Measurements from ENCODE around the gene DNAAF5.
"Not testable (repeated sequence)": the region's sequence is repeated elsewhere in the genome, so short reads cannot be mapped to it uniquely, and the experiment has no call there.

Gene DNAAF5

DNA sequence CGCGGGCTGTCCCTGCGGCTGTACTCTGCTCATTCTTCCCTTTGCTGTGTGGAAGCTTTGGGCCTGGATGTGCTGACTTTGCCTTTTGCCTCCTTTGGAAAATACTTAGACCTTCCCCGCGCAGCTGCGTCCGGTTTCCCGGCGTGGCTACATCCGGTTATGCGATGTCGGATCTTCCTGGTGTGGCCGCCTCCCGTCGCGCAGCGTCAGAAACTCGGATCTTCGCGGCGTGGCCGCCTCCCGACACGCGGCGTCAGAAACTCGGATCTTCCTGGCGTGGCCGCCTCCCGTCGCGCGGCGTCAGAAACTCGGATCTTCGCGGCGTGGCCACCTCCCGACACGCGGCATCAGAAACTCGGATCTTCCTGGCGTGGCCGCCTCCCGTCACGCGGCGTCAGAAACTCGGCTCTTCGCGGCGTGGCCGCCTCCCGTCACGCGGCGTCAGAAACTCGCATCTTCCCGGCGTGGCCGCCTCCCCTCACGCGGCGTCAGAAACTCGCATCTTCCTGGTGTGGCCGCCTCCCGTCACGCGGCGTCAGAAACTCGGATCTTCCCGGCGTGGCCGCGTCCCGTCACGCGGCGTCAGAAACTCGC is 55.5 kb downstream of the DNAAF5 start:
- DNase-seq (ENCODE audit: low read depth in 2 of 2) = no peak

DNA sequence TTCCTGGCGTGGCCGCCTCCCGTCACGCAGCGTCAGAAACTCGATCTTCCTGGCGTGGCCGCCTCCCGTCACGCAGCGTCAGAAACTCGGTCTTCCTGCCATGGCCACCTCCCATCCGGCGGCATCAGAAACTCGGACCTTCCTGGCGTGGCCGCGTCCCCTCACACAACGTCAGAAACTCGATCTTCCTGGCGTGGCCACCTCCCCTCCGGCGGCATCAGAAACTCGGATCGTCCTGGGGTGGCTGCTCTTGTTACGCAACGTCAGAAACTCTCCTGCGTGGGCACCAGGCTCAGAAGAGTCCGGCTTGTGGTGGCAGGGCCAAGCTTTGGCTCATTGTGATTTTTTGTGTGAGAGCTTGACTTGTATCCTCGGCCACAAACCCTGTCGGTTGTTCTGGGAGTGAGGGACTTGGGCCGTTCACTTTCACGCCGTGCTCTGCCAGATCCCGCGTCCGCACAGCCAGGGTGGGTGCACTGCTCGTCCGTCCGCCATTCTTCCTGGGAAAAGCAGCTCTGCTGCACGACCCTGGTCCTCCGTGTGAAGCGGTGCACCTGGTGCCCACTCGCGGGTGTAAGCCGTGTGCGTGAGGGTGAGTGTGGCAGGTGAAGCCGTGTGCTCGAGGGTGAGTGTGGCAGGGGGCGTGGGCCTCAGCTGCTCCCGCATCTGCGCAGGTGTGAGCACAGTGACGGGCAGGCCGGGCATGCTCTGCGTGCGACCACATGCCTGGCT is 56.4 kb downstream of the DNAAF5 start:
- no peak for DNase-seq (ENCODE audit: low read depth in 2 of 2)

DNA sequence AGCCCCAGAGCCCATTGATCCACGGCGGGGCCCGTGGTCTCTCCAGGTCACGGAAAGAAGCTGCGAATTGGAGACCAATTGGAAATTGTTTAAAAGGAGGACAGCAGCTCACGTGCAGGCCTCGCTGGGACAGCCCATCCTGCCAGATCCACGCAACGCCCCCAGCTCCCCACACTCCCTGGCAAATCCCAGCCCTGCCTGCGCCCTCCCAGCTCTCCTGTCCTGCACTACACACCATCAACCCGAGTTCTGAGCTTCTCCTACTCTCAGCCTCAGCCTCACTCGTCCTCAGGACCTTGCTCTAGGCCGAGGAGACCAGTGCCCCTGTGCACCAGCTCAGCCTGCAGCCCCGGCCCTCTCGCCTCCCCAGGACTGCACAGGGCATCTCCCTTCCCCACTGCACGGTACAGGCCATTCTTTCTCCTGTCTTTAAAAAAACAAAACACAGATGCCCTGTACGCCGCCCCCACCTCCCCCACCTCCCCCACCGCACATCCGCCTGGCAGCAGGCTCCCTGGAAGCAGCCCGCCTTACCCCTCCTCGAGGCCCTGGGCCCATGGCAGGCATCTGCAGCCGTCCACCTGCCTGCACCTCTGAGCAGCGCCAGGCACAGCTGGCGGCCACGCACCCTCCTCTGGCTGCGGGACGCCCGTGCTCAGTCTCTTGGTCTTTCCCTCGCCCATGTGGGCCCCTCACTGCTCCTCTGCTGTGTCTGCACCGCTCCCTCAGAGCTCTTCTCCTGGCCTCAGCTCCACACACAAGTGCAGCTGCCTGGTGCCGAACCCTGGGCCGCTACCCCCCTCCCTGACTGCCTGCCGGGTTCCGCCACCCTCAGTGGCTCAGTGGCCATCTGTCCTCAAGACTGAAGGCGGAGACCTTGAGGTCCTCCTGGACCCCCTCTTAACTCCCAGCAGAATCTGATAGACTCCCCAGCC is 57.3 kb downstream of the DNAAF5 start:
- no peak for DNase-seq (ENCODE audit: low read depth in 2 of 2)

DNA sequence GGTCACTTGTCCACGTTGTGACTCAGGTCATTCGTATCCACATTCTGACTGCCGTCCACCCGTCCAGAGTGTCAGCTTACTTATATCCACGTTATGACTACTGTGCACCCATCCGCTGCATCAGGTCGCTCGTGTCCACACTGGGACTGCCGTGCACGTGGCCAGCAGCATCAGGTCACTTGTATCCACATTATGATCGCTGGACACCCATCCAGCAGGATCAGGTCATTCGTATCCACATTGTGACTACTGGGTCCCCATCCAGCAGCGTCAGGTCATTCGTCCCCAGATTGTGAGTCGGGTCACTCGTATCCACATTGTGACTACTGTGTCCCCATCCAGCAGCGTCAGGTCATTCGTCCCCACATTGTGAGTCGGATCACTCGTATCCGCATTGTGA is 58.5 kb downstream of the DNAAF5 start:
- DNase-seq (ENCODE audit: low read depth in 2 of 2) = no peak

DNA sequence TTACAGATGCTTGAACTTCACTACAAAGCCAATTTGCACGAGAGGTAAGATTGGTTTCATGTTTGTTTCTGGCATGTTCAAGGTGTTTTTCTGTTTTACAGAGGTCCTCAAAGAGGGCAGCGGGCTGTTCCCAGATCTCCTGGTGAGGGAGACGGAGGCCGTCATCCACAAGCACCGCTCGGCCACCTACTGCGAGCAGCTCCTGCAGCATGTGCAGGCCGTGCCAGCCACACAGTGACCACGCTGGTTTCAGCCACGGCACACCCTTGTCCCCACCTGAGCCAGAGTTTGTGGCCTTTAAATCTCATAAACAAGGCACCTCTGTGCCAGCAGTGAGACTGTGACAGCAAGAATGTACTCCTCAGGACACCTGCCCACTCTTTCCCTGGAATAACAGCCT is 58.9 kb downstream of the DNAAF5 start:
- no peak for DNase-seq (ENCODE audit: low read depth in 2 of 2)

DNA sequence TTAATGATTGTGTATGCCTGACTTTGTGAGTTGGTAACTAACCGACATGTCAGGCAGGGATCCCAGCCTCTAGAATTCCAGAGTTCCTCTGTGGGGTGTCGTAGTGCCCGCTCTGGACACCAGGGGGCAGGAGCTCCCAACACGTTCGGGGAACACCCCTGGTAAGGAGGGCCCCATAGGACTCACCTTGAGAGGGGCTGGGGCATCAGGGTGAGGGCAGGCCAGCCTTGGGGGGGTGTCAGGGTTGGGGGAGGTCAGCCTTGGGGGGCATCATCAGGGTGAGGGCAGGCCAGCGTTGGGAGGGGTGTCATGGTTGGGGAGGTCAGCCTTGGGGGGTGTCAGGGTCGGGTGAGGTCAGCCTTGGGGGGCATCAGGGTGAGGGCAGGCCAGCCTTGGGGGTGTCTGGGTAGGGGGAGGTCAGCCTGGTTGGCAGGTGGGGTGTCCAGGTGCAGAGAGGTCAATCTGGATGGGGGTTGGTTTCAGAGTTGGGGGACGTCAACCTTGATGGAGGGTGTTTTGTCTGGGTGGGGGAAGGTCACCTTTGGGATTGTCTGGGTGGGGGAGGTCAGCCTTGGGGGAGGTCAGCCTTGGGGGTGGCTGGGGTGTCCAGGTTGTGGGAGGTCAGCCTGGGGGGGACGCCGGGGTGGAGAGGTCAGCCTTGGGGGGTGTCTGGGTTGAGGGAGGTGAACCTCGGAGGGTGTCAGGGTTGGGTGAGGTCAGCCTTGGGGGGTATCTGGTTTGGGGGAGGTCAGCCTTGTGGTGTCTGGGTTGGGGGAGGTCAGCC is 60.2 kb downstream of the DNAAF5 start:
- DNase-seq (ENCODE audit: low read depth in 2 of 2) = peak; percentile 27 to 42

DNA sequence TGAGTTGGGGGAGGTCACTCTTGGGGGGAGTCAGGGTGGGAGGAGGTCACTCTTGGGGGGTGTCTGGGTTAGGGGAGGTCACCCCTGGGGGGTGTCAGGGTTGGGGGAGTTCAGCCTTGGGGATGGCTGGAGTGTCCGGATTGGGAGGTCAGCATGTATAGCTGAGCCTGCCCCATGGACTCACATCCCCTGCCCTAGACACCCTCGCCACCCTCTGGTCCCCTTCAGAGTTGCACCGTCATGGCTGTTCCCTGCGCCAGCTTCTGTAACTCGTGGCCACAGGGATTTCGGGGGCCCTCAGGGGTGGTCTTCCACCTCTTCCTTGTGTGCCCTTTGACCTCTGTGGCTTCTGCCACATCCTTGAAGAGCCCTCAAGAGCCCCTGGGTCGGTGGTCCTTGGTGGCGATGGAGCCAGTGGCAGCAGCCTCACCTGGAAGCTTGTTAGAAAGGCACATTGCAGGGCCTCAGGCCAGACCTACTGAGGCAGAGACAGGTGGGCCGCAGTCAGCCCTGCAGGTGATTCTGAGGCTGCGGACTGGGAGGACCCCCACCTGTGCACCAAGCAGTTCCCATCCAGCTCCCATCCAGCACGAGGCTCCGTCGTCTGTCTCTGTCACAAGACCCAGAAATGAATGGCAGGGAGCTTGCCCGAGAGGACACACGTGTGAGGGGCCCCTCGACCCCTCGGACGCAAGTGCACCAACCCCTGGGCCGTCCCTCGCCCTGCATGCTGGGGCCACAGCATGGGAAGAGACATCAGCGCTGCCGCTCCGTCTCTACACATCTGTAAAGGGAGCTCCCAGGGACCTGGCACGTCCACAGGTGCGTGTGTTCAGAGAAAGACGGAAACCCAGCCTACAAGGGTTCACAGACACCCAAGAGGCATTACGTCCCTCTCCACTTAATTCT is 61.1 kb downstream of the DNAAF5 start:
- DNase-seq (ENCODE audit: low read depth in 2 of 2) = no peak

DNA sequence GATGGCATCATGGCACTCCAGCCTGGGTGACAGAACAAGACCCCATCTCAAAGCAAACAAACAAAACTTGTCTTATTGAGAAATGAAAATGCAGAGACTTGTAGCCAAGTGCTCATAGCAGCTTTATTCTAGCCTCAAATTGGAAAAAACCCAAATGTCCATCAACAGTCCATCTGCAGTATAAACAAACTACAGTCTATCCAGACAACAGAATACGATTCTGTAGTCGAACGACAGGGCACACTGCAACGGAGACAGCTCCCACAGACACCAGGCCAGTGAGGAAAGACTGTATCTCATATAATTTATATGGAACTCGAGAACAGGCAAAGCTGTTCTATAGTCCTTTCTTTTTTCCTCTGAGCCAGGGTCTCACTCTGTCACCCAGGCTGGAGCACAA is 65.0 kb downstream of the DNAAF5 start:
- no peak for DNase-seq (ENCODE audit: low read depth in 2 of 2)

DNA sequence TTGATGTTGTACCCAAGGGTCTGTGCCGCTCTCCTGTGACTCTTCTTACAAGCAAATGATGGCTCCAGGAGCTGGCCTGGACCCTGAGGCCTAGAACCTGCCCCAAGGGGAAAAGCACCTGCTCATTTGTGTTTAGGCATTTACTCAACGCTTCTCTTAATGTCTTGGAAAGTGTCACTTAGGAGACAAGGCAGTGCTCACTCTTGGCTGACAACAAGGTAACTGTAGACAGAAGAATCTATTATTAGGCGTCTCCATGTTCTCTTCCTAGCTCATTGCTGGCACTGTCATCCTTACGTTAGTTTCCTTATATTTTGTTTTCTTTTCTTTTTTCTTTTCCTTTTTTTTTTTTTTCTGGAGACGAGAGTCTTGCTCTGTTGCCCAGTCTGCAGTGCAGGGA is 67.7 kb downstream of the DNAAF5 start:
- DNase-seq (ENCODE audit: low read depth in 2 of 2) = no peak

DNA sequence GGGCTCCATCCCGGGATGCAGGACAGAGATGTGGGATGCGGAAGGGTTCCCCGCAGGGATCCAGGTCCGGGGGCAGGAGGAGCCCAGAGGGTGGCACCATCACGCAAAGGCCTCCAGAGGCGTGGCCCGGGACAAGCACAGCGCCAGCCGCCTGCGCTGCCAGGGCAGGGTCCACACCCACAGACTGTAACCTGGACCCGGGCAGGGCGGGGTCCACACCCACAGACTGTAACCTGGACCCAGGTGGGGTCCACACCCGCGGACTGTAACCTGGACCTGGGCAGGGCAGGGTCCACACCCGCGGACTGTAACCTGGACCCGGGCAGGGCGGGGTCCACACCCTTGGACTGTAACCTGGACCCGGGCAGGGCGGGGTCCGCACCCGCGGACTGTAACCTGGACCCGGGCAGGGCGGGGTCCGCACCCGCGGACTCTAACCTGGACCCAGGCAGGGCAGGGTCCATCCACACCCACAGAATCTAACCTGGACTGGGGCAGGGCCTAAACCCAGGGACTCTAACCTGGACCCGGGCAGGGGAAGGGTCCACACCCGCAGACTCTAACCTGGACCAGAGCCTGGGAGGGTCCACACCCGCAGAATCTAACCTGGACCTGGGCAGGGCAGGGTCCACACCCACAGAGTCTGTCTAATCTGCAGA is 68.3 kb downstream of the DNAAF5 start:
- DNase-seq (ENCODE audit: low read depth in 2 of 2) = no peak

DNA sequence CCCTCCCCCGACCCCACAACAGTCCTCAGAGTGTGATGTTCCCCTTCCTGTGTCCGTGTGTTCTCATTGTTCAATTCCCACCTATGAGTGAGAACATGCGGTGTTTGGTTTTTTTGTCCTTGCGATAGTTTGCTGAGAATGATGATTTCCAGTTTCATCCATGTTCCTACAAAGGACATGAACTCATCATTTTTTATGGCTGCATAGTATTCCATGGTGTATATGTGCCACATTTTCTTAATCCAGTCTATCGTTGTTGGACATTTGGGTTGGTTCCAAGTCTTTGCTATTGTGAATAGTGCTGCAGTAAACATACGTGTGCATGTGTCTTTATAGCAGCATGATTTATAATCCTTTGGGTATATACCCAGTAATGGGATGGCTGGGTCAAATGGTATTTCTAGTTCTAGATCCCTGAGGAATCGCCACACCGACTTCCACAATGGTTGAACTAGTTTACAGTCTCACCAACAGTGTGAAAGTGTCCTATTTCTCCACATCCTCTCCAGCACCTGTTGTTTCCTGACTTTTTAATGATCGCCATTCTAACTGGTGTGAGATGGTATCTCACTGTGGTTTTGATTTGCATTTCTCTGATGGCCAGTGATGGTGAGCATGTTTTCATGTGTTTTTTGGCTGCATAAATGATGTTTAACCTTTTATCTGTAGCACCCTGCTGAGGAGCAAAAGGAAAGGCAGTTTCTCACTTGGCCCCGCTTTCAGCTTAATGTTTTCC is 70.1 kb downstream of the DNAAF5 start:
- not testable (repeated sequence) for DNase-seq (ENCODE audit: low read depth in 2 of 2)

DNA sequence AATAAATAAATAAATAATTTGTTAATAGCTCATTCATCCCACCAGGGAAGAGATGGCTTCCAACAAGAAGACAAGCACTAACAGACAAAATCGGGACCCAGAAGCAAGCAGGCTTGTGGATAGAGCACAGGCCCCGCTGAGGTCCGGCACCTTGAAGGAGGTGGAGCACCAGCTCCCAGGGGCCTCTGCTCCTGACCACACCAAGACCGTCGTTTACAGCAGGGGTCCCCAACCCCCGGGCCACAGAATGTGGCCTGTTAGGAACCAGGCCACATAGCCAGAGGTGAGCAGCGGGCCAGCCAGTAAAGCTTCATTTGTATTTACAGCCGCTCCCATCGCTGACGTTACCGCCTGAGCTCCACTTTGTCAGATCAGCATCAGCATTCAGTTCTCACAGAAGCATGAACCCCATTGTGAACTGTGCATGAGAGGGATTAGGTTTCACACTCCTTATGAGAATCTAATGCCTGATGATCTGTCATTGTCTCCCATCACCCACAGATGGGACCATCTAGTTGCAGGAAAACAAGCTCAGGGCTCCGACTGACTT is 72.5 kb downstream of the DNAAF5 start:
- DNase-seq (ENCODE audit: low read depth in 2 of 2) = no peak

DNA sequence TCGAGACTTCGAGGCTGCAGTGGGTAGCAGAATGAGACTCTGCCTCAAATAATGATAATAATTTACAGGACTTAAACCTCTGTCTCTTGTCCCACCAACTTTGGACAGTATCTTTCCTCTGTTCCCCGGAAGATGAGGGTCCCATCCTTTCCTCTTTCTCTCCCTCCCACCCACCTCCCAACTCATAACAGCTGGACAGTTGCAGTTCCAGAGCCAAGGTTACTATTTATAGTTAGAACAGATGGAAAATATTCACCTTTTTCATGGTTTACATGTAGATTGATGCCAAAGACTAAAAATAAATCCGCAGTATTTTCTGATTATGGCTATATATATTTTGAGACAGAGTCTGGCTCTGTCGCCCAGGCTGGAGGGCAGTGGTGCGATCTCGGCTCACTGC is 74.2 kb downstream of the DNAAF5 start:
- DNase-seq (ENCODE audit: low read depth in 2 of 2) = no peak

DNA sequence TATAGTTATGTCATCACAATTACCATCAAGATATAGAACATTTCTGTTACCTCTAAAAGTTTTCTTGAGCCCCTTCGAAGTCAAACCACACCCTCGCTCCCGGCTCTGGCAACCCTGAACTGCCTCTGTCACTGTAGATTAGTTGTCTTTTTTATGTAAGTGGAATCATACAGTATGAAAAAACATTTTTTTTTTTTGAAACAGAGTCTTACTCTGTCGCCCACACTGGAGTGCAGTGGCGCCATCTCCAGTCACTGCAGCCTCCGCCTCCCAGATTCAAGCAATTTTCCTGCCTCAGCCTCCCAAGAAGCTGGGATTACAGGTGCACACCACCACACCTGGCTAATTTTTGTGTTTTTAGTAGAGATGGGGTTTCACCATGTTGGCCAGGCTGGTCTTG is 74.9 kb downstream of the DNAAF5 start:
- not testable (repeated sequence) for DNase-seq (ENCODE audit: low read depth in 2 of 2)

DNA sequence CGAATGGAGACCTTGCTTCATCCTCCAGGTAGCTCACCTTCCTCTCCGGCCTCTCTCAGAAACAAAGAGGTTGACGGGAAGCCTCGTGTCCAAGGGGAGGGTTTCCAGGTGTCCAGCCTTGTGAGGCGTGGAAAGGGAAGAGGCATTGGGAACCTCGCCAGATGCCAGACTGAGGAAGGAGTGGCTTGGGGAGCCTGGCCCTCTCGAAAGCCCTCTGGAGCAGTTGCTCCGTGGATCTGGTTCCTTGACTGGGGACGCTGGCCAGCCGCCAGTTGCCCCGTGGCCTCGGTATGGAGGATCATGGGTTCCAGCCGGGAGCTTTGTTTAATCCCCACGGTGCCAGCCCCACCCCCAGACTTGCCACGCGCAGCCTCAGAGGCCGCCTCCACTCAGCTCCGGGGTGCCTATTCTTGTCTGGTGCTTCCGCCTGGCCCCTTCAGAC is 75.5 kb downstream of the DNAAF5 start:
- no peak for DNase-seq (ENCODE audit: low read depth in 2 of 2)

DNA sequence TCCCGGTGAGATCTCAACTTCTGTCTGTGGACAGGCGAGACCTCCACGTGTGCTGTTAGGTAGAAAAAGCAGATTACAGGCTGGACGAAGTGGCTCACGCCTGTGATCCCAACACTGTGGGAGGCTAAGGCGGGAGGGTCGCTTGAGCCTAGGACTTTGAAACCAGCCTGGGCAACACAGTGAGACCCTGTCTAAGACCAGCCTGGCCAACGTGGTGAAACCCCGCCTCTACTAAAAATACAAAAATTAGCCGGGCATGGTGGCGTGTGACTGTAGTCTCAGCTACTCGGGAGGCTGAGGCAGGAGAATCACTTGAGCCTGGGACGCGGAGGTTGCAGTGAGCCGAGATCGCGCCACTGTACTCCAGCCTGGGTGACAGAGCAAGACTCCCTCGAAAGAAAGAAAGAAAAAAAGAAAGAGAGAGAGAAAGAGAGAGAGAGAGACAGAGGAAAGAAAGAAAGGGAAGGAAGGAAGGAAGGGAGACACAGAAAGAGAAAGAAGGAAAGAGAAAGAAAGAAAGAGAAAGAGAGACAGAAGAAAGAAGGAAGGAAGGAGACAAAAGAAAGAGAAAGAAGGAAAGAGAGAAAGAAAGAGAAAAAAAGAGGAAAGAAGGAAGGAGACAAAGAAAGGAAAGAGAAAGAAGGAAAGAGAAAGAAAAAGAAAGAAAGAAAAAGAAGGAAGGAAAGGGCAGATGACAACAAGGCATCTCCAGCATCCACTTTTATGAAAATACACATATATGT is 76.2 kb downstream of the DNAAF5 start:
- DNase-seq (ENCODE audit: low read depth in 2 of 2) = no peak

DNA sequence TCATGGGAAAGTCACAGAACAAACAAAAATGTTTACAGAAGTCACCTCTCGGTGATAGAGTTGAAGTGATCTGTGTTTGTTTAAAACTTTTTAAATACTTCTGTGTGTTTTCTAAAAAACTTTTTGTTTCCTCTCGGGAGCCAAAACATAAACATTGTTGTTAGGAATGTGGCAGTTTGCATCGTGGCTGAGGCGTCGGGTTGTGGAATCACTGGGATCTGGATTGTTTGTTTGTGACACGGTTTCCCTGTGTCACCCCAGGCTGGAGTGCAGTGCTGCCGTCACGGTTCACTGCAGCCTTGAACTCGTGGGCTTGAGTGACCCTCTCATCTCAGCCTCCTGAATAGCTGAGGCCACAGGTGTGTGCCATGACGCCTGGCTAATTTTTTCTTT is 76.7 kb downstream of the DNAAF5 start:
- DNase-seq (ENCODE audit: low read depth in 2 of 2) = no peak

DNA sequence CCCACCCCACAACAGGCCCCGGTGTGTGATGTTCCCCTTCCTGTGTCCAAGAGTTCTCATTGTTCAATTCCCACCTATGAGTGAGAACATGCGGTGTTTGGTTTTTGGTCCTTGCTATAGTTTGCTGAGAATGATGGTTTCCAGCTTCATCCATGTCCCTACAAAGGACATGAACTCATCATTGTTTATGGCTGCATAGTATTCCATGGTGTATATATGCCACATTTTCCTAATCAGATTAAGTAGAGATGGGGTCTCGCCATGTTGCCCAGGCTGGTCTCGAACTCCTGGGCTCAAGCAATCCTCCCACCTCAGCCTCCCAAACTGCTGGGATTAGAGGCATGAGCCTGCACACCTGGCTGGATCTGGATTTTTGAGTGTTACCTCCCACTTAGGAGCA is 77.3 kb downstream of the DNAAF5 start:
- not testable (repeated sequence) for DNase-seq (ENCODE audit: low read depth in 2 of 2)

DNA sequence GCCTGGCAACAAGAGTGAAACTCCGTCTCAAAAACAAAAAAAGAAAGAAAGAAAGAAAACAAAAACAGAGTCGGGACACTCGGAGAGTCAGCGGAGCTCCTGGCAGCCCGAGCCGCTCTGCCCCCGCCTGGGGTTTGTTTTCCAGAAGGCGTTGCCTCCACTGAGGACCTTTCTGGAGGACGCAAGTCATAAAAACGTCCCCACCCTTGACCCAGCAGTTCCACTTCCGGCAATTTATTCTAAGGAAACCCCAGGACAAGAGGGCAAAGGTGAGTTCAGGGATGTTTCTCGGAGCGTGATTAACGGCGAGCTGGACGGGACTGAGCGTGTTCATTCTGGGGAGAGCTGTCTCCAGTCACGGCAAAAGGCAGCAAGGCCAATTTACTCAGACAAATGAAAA is 78.8 kb downstream of the DNAAF5 start:
- DNase-seq (ENCODE audit: low read depth in 2 of 2) = no peak
